B cell (primary cell): ENCODE results near the gene CR1L.

Source experiments
- EZH2 ChIP-seq: IDR thresholded peaks from 2 replicates; pipeline ENCODE4 v1.6.1; 2012; ENCODE audit warnings: borderline replicate concordance, low read depth, mild to moderate bottlenecking, moderate library complexity, low read length; ENCODE audit not compliant: insufficient read depth, poor library complexity, severe bottlenecking
- TF ChIP-seq, protein P1 (sequence below): fragments of 200-600 bp; IDR thresholded peaks from one replicate; pipeline ENCODE4 v1.8.0; 2022; ENCODE audit warnings: antibody characterized with exemption, mild to moderate bottlenecking

DNA sequence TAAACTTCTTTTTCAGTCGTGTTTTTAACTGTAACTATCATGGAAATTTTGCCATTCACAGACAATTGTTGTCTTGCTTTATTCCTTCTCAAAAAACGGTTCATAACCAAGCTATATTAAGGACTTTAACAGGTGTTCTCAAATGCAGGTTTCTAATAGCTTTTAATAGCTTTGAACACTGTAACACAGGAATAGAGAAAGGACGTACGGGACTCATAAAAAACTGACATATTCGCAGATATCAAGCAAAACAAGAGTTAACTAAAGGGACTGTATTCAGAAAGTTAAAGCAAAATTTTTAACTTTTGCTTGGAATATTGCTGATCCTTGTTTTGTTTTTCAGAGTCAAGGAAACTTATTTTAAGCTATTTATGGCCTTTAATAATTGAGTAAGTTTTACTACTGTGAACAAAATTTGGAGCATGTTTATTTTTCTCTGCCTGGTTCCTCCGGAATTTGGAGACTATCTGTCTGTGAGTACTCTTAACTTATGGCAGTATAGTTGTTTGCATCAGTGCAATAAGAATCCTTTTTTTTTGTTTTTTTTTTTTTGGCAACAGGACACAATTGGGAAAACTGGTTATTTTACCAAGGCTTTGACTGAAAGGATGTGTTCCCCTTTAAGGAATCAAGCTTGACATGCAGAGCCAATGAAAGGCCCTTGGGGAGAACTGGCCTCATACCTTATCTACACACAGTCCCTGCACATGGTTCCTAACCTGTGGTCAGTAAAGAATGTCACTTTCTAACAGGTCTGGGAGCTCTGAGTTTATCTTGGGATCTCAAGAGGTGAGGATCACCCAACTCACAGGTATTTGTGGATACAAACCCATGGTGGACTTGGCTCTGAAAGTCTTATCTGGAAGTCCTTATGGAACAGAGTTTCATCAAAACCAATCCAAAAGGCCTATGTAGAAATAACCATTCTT is 101.2 kb downstream of the CR1L start:
- TF ChIP-seq, protein P1, sequence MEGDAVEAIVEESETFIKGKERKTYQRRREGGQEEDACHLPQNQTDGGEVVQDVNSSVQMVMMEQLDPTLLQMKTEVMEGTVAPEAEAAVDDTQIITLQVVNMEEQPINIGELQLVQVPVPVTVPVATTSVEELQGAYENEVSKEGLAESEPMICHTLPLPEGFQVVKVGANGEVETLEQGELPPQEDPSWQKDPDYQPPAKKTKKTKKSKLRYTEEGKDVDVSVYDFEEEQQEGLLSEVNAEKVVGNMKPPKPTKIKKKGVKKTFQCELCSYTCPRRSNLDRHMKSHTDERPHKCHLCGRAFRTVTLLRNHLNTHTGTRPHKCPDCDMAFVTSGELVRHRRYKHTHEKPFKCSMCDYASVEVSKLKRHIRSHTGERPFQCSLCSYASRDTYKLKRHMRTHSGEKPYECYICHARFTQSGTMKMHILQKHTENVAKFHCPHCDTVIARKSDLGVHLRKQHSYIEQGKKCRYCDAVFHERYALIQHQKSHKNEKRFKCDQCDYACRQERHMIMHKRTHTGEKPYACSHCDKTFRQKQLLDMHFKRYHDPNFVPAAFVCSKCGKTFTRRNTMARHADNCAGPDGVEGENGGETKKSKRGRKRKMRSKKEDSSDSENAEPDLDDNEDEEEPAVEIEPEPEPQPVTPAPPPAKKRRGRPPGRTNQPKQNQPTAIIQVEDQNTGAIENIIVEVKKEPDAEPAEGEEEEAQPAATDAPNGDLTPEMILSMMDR = no peak
- no peak for TF ChIP-seq EZH2
